ENCODE results near the gene TP53I3. TPM values are rescaled to one million over a fixed set of nuclear protein-coding genes. Genes with fewer than 3 reads are reported as not detected.
"Not testable (repeated sequence)": the region's sequence is repeated elsewhere in the genome, so short reads cannot be mapped to it uniquely, and the experiment has no call there.

The TP53I3 gene
- total RNA-seq, 4 donors from 2014 or later, result 83.2 to 257 (median 128) TPM

DNA sequence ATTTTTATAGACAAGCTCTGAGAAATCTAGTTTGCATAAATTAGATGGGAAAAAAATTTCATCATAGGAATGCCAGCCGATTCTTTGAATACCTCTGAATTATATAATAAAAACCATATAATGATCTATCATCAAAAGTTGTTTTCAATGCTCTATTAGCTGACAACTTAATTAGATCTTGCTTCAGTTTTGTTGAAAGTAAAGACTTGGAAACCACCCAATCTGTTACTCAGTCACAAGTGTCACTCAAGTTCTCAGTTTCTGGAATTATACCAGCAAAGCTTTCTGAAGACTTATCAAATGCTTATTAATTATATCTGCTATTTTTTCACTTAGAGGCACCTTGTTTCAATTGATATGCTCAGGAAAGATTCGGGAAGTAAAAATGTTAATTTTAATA, 17.4 kb upstream of the TP53I3 start:
- Histone ChIP-seq H3K27me3 (no peaks in the 10 kb centered on the region), H3K27ac (no peak overlapping the region), H3K9me3 (peaks cover 0 to 4% of the 10 kb centered on the region in 2 donors), H3K4me3 (no peak overlapping the region), H3K36me3 (no peaks in the 10 kb centered on the region), H3K4me1 (no peaks in the 10 kb centered on the region)
- intact Hi-C loops (cut with DNase I; ENCODE audit: low total_unique reads) (no loop called here), in situ Hi-C loops (cut with MboI; ENCODE audit: low pct_ligation_motif_present in 1 of 4, low pct_unique_long_range_greater_than_20kb in 1 of 4, low sequenced_read_pairs in 3 of 4) (no loop called here)
- WGBS, 2 donors (ENCODE audit: low coverage in 1 of 2), result 88 to 92% methylated on average over 2 of the region's 2 CpGs
- DNase-seq, result no peak
- TF ChIP-seq, protein P1, sequence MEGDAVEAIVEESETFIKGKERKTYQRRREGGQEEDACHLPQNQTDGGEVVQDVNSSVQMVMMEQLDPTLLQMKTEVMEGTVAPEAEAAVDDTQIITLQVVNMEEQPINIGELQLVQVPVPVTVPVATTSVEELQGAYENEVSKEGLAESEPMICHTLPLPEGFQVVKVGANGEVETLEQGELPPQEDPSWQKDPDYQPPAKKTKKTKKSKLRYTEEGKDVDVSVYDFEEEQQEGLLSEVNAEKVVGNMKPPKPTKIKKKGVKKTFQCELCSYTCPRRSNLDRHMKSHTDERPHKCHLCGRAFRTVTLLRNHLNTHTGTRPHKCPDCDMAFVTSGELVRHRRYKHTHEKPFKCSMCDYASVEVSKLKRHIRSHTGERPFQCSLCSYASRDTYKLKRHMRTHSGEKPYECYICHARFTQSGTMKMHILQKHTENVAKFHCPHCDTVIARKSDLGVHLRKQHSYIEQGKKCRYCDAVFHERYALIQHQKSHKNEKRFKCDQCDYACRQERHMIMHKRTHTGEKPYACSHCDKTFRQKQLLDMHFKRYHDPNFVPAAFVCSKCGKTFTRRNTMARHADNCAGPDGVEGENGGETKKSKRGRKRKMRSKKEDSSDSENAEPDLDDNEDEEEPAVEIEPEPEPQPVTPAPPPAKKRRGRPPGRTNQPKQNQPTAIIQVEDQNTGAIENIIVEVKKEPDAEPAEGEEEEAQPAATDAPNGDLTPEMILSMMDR (IDR thresholded peaks at IDR 0.05), result no peak
- no peak for TF ChIP-seq POLR2AphosphoS5 (IDR thresholded peaks at IDR 0.05)
- TF ChIP-seq EP300 (IDR thresholded peaks at IDR 0.05; ENCODE audit: low read depth), result no peak
- TF ChIP-seq POLR2A (IDR thresholded peaks at IDR 0.05), result no peak

DNA sequence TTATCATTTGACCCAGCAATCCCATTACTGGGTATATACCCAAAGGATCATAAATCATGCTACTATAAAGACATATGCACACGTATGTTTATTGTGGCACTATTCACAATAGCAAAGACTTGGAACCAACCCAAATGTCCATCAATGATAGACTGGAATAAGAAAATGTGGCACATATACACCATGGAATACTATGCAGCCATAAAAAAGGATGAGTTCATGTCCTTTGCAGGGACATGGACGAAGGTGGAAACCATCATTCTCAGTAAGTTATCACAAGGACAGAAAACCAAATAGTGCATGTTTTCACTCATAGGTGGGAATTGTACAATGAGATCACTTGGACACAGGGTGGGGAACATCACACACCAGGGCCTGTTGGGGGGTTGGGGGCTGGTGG, 16.1 kb upstream of the TP53I3 start:
- DNase-seq; in situ Hi-C loops (cut with MboI; ENCODE audit: low pct_ligation_motif_present in 1 of 4, low pct_unique_long_range_greater_than_20kb in 1 of 4, low sequenced_read_pairs in 3 of 4); H3K4me3 ChIP-seq; H3K9me3 ChIP-seq; H3K27me3 ChIP-seq; H3K27ac ChIP-seq; intact Hi-C loops (cut with DNase I; ENCODE audit: low total_unique reads); H3K4me1 ChIP-seq; H3K36me3 ChIP-seq: not testable (repeated sequence)
- 74 to 83% methylated on average over 2 of the region's 2 CpGs for WGBS, 2 donors (ENCODE audit: low coverage in 1 of 2)

DNA sequence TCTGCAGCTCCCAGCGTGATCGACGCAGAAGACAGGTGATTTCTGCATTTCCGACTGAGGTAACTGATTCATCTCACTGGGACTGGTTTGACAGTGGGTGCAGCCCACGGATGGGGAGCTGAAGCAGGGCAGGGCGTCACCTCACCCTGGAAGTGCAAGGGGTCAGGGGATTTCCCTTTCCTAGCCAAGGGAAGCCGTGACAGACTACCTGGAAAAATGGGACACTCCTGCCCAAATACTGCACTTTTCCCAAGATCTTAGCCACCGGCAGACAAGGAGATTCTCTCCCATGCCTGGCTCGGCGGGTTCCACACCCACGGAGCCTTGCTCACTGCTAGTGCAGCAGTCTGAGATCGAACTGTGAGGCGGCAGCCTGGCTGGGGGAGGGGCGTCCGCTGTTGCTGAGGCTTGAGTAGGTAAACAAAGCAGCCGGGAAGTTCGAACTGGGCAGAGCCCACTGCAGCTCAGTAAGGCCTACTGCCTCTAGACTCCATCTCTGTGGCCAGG, 10.6 kb upstream of the TP53I3 start:
- in situ Hi-C loops (cut with MboI; ENCODE audit: low pct_ligation_motif_present in 1 of 4, low pct_unique_long_range_greater_than_20kb in 1 of 4, low sequenced_read_pairs in 3 of 4), result not testable (repeated sequence)

DNA sequence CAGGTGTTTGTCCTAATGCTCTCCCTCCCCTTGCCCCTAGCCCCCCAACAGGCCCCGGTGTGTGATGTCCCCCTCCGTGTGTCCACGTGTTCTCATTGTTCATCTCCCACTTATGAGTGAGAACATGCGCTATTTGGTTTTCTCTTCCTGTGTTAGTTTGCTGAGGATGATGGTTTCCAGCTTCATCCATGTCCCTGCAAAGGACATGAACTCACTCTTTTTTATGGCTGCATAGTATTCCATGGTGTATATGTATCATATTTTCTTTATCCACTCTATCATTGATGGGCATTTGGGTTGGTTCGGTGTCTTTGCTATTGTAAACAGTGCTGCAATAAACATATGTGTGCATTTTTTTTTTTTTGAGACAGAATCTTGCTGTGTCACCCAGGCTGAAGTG, 8.6 kb upstream of the TP53I3 start:
- intact Hi-C loops (cut with DNase I; ENCODE audit: low total_unique reads); in situ Hi-C loops (cut with MboI; ENCODE audit: low pct_ligation_motif_present in 1 of 4, low pct_unique_long_range_greater_than_20kb in 1 of 4, low sequenced_read_pairs in 3 of 4); H3K36me3 ChIP-seq; H3K27ac ChIP-seq; H3K27me3 ChIP-seq; DNase-seq; H3K4me1 ChIP-seq; H3K4me3 ChIP-seq; H3K9me3 ChIP-seq: not testable (repeated sequence)
- 94 to 100% methylated on average over 3 to 5 of the region's 5 CpGs for WGBS, 2 donors (ENCODE audit: low coverage in 1 of 2)

More for the DNA sequence above, 10.6 kb upstream of the TP53I3 start:
- H3K9me3 ChIP-seq; H3K4me1 ChIP-seq; H3K27me3 ChIP-seq; H3K4me3 ChIP-seq; H3K36me3 ChIP-seq; DNase-seq; intact Hi-C loops (cut with DNase I; ENCODE audit: low total_unique reads); H3K27ac ChIP-seq: not testable (repeated sequence)
- 91% methylated on average over 17 of the region's 17 CpGs; no CpG with 5 or more reads in 1 of the 2 donors for WGBS, 2 donors (ENCODE audit: low coverage in 1 of 2)

DNA sequence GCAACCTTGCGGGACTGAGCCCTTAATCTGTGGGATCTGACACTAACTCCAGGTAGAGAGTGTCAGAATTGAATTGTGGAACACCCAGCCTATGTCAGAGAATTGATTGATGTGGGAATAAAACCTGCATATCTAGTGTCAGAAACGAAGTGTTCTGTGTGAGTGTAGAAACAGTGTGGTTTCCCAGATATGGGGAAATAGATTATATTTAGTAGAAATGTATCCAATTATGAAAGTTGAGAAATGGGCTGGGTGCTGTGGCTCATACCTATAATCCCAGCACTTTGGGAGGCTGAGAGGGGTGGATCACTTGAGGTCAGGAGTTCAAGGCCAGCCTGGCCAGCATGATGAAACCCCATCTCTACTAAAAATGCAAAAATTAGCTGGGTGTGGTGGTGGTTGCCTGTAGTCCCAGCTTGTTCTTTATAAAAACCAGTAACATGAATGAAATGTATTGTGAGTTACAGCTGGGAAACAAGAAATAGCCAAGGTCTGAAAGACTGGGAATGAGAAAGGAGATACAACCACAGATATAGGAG, 4.3 kb upstream of the TP53I3 start:
- in situ Hi-C loops (cut with MboI; ENCODE audit: low pct_ligation_motif_present in 1 of 4, low pct_unique_long_range_greater_than_20kb in 1 of 4, low sequenced_read_pairs in 3 of 4), result no loop called here

More for the DNA sequence above, 4.3 kb upstream of the TP53I3 start:
- Histone ChIP-seq H3K36me3 (no peaks in the 10 kb centered on the region), H3K4me1 (peaks cover 0 to 7% (median 5%) of the 10 kb centered on the region in 4 donors), H3K27ac (no peak overlapping the region), H3K9me3 (no peaks in the 10 kb centered on the region), H3K27me3 (no peaks in the 10 kb centered on the region), H3K4me3 (no peak overlapping the region)
- TF ChIP-seq, protein P1 (IDR thresholded peaks at IDR 0.05), result no peak
- no peak for TF ChIP-seq POLR2A (IDR thresholded peaks at IDR 0.05)
- no peak for TF ChIP-seq EP300 (IDR thresholded peaks at IDR 0.05; ENCODE audit: low read depth)
- intact Hi-C loops (cut with DNase I; ENCODE audit: low total_unique reads), result no loop called here
- WGBS, 2 donors (ENCODE audit: low coverage in 1 of 2), result 83 to 94% methylated on average over 2 of the region's 2 CpGs
- DNase-seq, result no peak
